Heart right ventricle (tissue), 16 donors: ENCODE measurements around the gene RNF166. TPM values are rescaled to one million over a fixed set of nuclear protein-coding genes. Genes with fewer than 3 reads are reported as not detected.
A peak's percentile ranks its signal among the peaks of the same experiment; 100 is the strongest.

Source experiments
- ATAC-seq, 8 donors: fragments of 200-7000 bp; cut with Tn5 transposase; one replicate each; pipeline ENCODE4 v1.9.1; 2020; ENCODE audit warnings: mild to moderate bottlenecking in 8 of 8, moderate library complexity in 8 of 8, moderate number of reproducible peaks in 1 of 8
- DNase-seq, 2 donors: peaks; one replicate each; pipeline ENCODE4 v3.0.0-alpha.2; 2020
- H3K27ac ChIP-seq, 10 donors: fragments of 200-600 bp; sonication (generic) in 2 of 10; one replicate each; pipeline versions ENCODE4 v1.5.0 to v1.8.0; 2020 to 2022; ENCODE audit warnings: mild to moderate bottlenecking in 3 of 10
- H3K27me3 ChIP-seq, 7 donors: fragments of 200-600 bp; one replicate each; pipeline ENCODE4 v1.8.0; 2021 to 2022; ENCODE audit warnings: mild to moderate bottlenecking in 2 of 7
- H3K36me3 ChIP-seq, 9 donors: fragments of 200-600 bp; sonication (generic) in 1 of 9; one replicate each; pipeline versions ENCODE4 v1.5.0 to v1.8.0; 2020 to 2022; ENCODE audit warnings: mild to moderate bottlenecking in 2 of 9
- H3K4me1 ChIP-seq, 9 donors: fragments of 200-600 bp; sonication (generic) in 1 of 9; one replicate each; pipeline versions ENCODE4 v1.5.0 to v1.8.0; 2020 to 2022; ENCODE audit warnings: mild to moderate bottlenecking in 4 of 9
- H3K4me3 ChIP-seq, 10 donors: fragments of 200-600 bp; sonication (generic) in 2 of 10; one replicate each; pipeline versions ENCODE4 v1.5.0 to v1.8.0; 2020 to 2022; ENCODE audit warnings: mild to moderate bottlenecking in 7 of 10, moderate library complexity in 2 of 10
- H3K9me3 ChIP-seq, 11 donors: fragments of 200-600 bp in 10 of 11; sonication (generic) in 2 of 11; one replicate each; pipeline versions ENCODE4 v1.5.0 to v1.8.0; 2013 to 2022; ENCODE audit warnings: mild to moderate bottlenecking in 2 of 11, control low read depth in 1 of 11, moderate library complexity in 1 of 11
- WGBS, 2 donors: extraction: QIAGEN DNeasy Blood & Tissue Kit; methylation state at CpG; one replicate each; pipeline ENCODE4 v1.1.7; 2013; ENCODE audit warnings: inconsistent platforms in 1 of 2; 5-methylcytosine and 5-hydroxymethylcytosine counted together
- intact Hi-C, 10 donors: fragments of 100-400 bp; cut with DNase I; formaldehyde crosslinking; loops; one replicate each; pipeline versions ENCODE4 v1.11.1 to v1.14.2; 2022
- polyA plus RNA-seq, 2 donors: library from polyadenylated mRNA; stranded (reverse); fragments of 200-250 nt; gene quantifications; one replicate each; pipeline ENCODE4 v1.2.3, GENCODE V29; 2013
- total RNA-seq, 10 donors: library from RNA; stranded (reverse); fragmentation: NEBNext Ultra II Directional in 3 of 10; extraction: Animal tissue kit (Norgen Biotek cat#: 25700) in 3 of 10; gene quantifications; one replicate each; pipeline versions ENCODE4 v1.2.1 to v1.2.4, GENCODE V29; 2021 to 2023
- TF ChIP-seq, protein P1 (sequence below), 9 donors: fragments of 200-600 bp; sonication (generic) in 2 of 9; IDR thresholded peaks; one replicate each; pipeline versions ENCODE4 v1.5.0 to v1.8.0; 2021 to 2022; ENCODE audit warnings: antibody characterized with exemption in 9 of 9, mild to moderate bottlenecking in 5 of 9, moderate library complexity in 1 of 9
- donor health status: Arrhythmogenic right ventricular cardiomyopathy.
- donor health status: ischemic (EF 13 %, LVEDD 7.1; RV severe dilation, severe dysfunction).
- donor health status: healthy with polysubstance abuse.
- donor health status: DM: no; HTN: yes; CAD: no.
- donor health status: DM: no; HTN: no; CAD: no.
- donor health status: ischemic (EF 25% LVEDD 6.9; RV normal size, moderate dysfunction).
- donor health status: ischemic (EF 25% LVEDD 5.7; RV mildly dilated, moderate dysfunction).
- donor health status: healthy.
- donor health status: DM: yes; HTN: yes; CAD: no.
- donor health status: Ischemic cardiomyopathy.
- donor health status: ischemic (EF 35%, LVEDD 5.7; RV mildly dilated, moderate dysfunction).
- donor health status: nonischemic (EF 11% LVEDD 7.7; RV severe dilation, severe dysfunction).
- donor health status: DM: yes; HTN: yes; CAD: no.
- donor health status: PGD.
- donor health status: ischemic (EF 29% LVEDD 5.4; RV normal size, mild dysfunction).
- donor health status: nonischemic (EF 23%, LVEDD 6.1; RV moderate dilation, normal function).

Gene RNF166
- total and polyA plus RNA-seq, 12 donors: 11.8 to 38.0 (median 14.3) TPM

DNA sequence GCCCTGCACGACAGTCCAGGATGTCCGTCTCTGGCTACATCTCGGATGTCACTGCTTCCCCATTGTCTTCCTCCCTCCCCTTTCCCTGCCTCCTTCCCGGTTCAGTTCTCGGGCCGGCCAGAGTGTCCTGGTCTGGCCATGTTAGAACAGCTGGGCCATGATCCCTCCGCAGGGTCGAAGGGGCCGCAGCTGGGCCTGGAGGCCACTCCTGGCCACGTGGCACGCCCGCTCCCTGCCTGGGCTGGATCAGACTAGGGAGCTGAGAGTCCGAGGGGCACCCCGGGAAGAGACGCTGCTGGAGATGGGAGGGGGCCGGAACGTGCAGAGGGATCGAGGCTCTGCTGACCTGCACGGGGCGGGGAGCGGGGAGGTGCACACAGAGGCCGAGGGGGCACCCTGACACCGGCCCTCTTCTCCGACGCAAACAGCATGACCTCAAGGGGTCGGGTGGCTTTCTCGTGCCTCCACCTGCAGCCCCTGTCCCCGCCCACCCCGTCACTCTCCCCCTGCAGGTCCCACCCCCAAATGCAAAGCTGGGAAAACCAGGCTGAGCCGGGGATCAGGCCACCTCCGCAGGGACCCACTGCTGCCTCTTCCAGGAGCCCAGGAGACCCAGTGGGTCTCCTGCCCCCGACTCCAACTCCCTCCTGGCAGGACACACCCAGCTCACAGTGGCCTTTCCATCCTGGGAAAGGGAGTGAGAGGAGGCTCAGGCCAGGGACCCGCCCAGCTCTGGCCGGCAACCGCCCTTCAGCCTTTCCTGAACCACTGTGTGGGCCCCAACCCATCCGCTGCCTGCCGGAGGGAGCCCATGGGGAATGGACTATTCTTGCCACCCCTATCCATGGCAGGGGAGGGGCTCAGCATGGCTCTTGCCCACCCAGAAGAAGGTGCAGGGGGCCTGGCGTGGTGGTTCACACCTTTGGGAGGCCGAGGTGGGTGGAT is 38.6 kb upstream of the RNF166 start:
- peaks cover 0 to 27% (median 0%) of the 10 kb centered on the region in 9 donors for H3K36me3 ChIP-seq
- H3K27ac ChIP-seq: peak overlapping the region in 8 of 10 donors; percentile 8 to 81 (median 60)
- peak overlapping the region in 1 of 10 donors; percentile 12 for H3K4me3 ChIP-seq
- ATAC-seq: peak; percentile 43 to 77 (median 65)
- no peaks in the 10 kb centered on the region for H3K9me3 ChIP-seq
- peaks cover 11 to 47% (median 33%) of the 10 kb centered on the region in 9 donors for H3K4me1 ChIP-seq
- DNase-seq: peak in 1 of 2 donors; percentile 33
- WGBS, 2 donors: 56 to 65% methylated on average over 37 to 39 of the region's 39 CpGs
- TF ChIP-seq, protein P1, sequence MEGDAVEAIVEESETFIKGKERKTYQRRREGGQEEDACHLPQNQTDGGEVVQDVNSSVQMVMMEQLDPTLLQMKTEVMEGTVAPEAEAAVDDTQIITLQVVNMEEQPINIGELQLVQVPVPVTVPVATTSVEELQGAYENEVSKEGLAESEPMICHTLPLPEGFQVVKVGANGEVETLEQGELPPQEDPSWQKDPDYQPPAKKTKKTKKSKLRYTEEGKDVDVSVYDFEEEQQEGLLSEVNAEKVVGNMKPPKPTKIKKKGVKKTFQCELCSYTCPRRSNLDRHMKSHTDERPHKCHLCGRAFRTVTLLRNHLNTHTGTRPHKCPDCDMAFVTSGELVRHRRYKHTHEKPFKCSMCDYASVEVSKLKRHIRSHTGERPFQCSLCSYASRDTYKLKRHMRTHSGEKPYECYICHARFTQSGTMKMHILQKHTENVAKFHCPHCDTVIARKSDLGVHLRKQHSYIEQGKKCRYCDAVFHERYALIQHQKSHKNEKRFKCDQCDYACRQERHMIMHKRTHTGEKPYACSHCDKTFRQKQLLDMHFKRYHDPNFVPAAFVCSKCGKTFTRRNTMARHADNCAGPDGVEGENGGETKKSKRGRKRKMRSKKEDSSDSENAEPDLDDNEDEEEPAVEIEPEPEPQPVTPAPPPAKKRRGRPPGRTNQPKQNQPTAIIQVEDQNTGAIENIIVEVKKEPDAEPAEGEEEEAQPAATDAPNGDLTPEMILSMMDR (IDR thresholded peaks at IDR 0.05): no peak
- no peaks in the 10 kb centered on the region for H3K27me3 ChIP-seq
- intact Hi-C loops: loop anchor here in 9 of 10 donors (1.0 to 10.0 kb wide), 8 partner anchors 37 to 472 kb away; partner anchors contain the start of genes ZNF778 (in 4 of the 9) and PIEZO1 (in 2 of the 9)

- H3K9me3 ChIP-seq: no peaks in the 10 kb centered on the region
- DNase-seq (peak; percentile 78 to 87), ATAC-seq (peak; percentile 43 to 71 (median 65))
- H3K27me3 ChIP-seq: no peaks in the 10 kb centered on the region
- intact Hi-C loops: loop anchor here in 9 of 10 donors (1.0 to 10.0 kb wide), 8 partner anchors 38 to 473 kb away; partner anchors contain the start of genes PIEZO1 (in 7 of the 9) and ZNF778 (in 4 of the 9)
- TF ChIP-seq, protein P1 (IDR thresholded peaks at IDR 0.05): peak; percentile 84 to 94 (median 89)
- H3K27ac ChIP-seq: peak overlapping the region in 8 of 10 donors; percentile 8 to 81 (median 51)
- peaks cover 0 to 31% (median 0%) of the 10 kb centered on the region in 9 donors for H3K36me3 ChIP-seq
- H3K4me3 ChIP-seq: peak overlapping the region in 2 of 10 donors; percentile 12 to 13
- 56 to 58% methylated on average over 30 to 32 of the region's 32 CpGs for WGBS, 2 donors
- H3K4me1 ChIP-seq: peaks cover 11 to 47% (median 33%) of the 10 kb centered on the region in 9 donors
Observed at GRCh38 chr16:88743693-88744576, 37.7 kb upstream of the RNF166 start.

- no peak for ATAC-seq
- peaks cover 0 to 36% (median 0%) of the 10 kb centered on the region in 9 donors for H3K36me3 ChIP-seq
- no peak for DNase-seq
- peaks cover 11 to 47% (median 33%) of the 10 kb centered on the region in 9 donors for H3K4me1 ChIP-seq
- WGBS, 2 donors: 86 to 92% methylated on average over 19 of the region's 19 CpGs
- no peaks in the 10 kb centered on the region for H3K9me3 ChIP-seq
- no peak overlapping the region for H3K27ac ChIP-seq
- no peaks in the 10 kb centered on the region for H3K27me3 ChIP-seq
- no peak overlapping the region for H3K4me3 ChIP-seq
- TF ChIP-seq, protein P1 (IDR thresholded peaks at IDR 0.05): no peak
- intact Hi-C loops: loop anchor here (1.0 to 10.0 kb wide), 8 partner anchors 39 to 474 kb away; partner anchors contain the start of genes PIEZO1 (in 7 of the 10) and ZNF778 (in 4 of the 10)
Observed at GRCh38 chr16:88742896-88743605, 36.8 kb upstream of the RNF166 start.
